SH-SY5Y (cell line): ENCODE measurements around the gene TMEM52B.

Source experiments
- GATA2 ChIP-seq: IDR thresholded peaks from 2 replicates; pipeline ENCODE4 v1.6.1; 2011; ENCODE audit warnings: mild to moderate bottlenecking, low read depth, low read length
- GATA3 ChIP-seq: IDR thresholded peaks from 2 replicates; pipeline ENCODE4 v1.6.1; 2011; ENCODE audit warnings: low read depth, mild to moderate bottlenecking, low read length, moderate library complexity

Gene TMEM52B

DNA sequence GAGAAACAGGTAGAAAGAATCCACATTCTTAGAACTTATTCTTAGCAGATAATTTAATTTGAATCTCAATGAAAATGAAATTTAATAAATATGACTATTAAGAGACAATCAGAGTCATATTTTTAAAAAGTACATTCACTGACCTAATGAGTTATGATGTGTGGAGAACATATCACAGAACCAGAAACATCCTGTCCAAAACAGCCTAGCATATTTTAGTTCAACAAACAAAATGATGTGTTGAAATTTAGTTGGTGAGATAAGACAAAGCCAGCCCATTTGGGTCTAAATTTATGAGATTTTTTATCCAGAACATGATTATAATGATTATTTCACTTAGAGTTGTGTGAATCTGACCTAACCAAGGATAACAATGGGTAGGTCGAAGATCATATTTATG is 59.7 kb downstream of the TMEM52B start:
- TF ChIP-seq GATA3 (no peak), GATA2 (no peak)

DNA sequence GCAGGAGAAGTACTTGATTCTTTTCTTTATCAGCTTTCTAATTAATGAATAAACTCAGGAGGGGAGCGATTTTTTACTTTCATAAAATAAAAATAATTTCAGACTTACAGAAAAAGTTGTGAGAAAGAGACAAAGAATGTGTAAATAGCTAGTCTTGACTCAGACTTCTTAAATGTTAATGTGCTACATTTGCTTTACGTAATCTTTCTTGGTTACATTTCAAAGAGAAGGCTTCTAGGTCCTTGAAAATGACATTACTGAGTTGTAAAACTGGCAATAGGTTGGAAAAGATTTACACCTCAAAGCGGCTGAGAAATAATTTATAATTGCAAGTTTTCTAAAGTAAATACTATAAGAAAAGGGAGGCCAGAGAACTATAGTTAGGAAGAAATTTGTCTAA is 62.5 kb downstream of the TMEM52B start:
- no peak for TF ChIP-seq GATA3
- no peak for TF ChIP-seq GATA2
